ENCODE results near the gene AHSG.
"Not testable (repeated sequence)": the region's sequence is repeated elsewhere in the genome, so short reads cannot be mapped to it uniquely, and the experiment has no call there.

AHSG gene

DNA sequence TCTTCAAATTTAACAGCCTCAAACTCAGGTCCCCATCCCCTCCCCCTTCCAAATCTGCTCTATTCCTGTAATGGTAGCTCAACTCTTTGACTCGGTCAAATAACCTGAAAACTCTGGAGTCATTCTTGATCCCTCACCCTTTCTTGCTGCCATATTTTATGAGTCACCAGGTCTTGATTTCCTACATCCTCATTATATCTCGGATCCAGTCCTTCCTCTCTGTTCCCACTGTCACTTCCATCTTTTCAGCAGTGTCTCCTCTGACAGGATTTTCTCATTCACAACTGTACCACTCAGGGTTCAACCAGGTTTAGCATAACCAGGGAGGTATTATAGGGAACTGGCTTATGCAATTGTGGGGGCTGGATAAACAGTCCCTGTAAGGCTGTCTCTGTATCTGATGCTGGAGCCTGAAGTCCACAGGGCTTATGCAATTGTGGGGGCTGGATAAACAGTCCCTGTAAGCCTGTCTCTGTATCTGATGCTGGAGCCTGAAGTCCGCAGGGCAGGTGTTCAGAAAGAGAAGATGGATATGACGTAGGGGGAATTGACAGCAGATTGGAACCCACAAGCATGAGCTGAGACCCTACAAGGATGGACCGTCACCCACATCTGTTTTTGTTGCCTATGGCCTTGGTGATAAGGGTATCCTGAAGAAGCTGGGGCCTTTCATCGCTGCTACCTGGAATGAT, 18.2 kb downstream of the AHSG start:
- TF ChIP-seq, protein P1, sequence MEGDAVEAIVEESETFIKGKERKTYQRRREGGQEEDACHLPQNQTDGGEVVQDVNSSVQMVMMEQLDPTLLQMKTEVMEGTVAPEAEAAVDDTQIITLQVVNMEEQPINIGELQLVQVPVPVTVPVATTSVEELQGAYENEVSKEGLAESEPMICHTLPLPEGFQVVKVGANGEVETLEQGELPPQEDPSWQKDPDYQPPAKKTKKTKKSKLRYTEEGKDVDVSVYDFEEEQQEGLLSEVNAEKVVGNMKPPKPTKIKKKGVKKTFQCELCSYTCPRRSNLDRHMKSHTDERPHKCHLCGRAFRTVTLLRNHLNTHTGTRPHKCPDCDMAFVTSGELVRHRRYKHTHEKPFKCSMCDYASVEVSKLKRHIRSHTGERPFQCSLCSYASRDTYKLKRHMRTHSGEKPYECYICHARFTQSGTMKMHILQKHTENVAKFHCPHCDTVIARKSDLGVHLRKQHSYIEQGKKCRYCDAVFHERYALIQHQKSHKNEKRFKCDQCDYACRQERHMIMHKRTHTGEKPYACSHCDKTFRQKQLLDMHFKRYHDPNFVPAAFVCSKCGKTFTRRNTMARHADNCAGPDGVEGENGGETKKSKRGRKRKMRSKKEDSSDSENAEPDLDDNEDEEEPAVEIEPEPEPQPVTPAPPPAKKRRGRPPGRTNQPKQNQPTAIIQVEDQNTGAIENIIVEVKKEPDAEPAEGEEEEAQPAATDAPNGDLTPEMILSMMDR (conservative IDR thresholded peaks at IDR 0.05; ENCODE audit: control insufficient read depth, insufficient read depth, low read depth, low read length): no peak
- no peak overlapping the region for H3K4me3 ChIP-seq (ENCODE audit: control insufficient read depth, low read depth, low read length)
- no peak for DNase-seq (ENCODE audit: low read depth)

DNA sequence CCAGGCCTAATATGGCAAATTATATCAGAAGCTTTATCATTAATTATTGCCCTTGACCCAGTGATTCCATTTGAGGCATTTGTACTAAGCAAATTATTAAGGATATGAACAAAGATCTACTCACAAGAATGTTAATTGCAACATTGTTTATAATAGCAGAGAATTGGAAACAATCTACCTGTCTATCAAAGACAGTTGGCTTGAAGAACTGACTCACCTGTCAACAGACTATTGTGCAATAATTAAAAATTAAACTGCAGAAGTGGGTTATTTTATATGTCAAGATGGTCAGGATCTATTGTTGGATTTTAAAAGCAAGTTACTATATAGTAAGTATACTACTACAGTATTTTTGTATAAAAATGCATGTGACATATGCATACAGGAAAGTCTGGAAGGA, 20.6 kb downstream of the AHSG start:
- no peak overlapping the region for H3K4me3 ChIP-seq (ENCODE audit: control insufficient read depth, low read depth, low read length)
- no peak for DNase-seq (ENCODE audit: low read depth)
- TF ChIP-seq, protein P1 (conservative IDR thresholded peaks at IDR 0.05; ENCODE audit: control insufficient read depth, insufficient read depth, low read depth, low read length): no peak

DNA sequence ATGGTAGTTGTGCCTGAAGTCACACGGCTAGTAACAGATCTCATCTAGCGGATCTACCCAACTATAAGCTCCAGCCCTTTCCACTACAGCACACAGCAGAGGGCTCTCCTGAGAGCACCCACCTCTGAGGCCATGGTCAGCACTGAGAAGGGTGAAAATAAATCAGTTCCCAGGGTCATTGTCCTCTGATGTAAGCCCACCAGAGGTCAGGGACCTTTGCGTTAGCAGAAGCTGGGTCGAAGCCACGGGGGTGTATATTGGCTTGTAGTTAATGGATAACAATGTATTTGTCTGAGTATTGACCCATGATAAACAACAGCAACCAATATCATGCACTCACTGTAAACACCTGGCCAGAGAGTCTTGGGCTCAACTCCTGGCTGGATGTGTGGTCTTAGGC, 21.3 kb downstream of the AHSG start:
- not testable (repeated sequence) for DNase-seq (ENCODE audit: low read depth); H3K4me3 ChIP-seq (ENCODE audit: control insufficient read depth, low read depth, low read length)

DNA sequence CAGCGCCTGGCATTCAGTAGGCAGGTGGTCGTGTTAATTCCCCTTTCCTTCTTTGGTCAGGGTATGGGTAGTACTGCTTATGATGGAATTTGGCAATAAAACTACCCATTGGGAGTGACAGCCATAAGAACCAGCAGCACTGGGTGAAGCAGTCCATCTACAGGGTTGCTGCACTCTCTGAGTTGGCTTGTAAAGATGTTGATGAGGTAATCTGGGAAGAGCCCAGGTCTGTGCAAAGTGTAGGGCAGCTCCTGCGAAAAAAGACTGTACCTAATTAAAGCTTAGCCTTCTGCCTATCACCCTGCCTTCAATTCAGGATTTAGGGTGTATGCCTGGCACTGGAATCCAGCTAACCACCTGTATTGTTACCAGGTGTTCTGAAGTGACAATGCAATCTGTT, 22.7 kb downstream of the AHSG start:
- TF ChIP-seq, protein P1 (conservative IDR thresholded peaks at IDR 0.05; ENCODE audit: control insufficient read depth, insufficient read depth, low read depth, low read length): no peak
- no peak for DNase-seq (ENCODE audit: low read depth)
- H3K4me3 ChIP-seq (ENCODE audit: control insufficient read depth, low read depth, low read length): no peak overlapping the region

DNA sequence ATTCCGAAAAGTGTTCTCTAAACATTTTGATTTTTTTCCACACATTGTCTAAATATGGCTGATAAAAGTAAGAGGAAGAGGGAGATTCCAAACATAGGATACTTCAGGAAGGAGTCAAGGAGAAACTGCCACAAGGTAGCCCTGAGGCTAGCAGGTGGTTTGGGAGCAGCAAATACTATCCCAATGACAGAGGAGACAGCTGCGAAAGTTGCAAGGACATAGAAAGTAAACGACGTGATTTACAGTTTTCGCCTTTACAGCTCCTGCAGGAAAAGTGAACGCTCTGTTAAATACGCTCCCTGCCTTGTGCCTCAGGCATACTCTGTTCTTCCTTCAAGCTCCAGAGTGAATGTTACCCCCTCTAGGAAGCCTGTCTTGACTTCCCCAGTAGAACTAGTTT, 23.7 kb downstream of the AHSG start:
- TF ChIP-seq, protein P1 (conservative IDR thresholded peaks at IDR 0.05; ENCODE audit: control insufficient read depth, insufficient read depth, low read depth, low read length): no peak
- no peak for DNase-seq (ENCODE audit: low read depth)
- H3K4me3 ChIP-seq (ENCODE audit: control insufficient read depth, low read depth, low read length): no peak overlapping the region

DNA sequence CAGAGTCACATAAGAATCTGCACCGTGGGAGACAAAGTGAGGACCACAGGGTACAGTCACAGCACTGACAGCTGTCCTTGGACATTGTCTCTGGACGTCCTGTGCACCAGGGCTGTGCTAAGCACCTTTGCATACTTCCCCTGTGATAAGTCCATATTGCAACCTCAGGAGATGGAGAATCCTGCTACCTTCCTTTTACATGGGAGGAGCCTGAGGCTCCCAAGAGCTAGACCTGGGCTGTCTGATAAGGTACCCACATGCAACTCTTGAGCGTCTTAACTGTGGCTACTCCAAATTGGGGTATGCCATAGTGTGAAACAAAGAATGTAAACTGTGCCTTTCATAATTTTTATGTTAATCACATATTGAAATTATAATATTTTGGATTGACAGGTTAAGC, 24.8 kb downstream of the AHSG start:
- DNase-seq (ENCODE audit: low read depth): no peak
- TF ChIP-seq, protein P1 (conservative IDR thresholded peaks at IDR 0.05; ENCODE audit: control insufficient read depth, insufficient read depth, low read depth, low read length): no peak

DNA sequence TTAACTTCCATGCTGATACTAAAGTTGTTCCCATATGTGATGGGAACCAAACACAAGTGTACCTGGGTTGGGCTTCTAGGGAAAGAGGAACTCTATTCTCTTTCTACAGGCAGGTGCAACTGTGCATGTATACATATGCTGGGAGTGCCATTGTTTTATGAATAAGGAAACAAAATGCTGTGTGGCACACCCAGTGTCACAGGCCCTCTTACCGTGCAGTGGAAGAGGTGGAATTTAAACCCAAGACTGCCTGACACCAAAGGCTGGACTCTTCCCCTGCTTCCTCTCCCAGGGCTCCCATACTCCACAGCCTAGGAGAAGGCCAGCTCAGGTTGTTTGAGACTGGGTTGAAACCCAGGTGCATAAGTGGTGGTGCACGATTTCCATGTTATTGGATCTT, 25.4 kb downstream of the AHSG start:
- DNase-seq (ENCODE audit: low read depth): no peak
- H3K4me3 ChIP-seq (ENCODE audit: control insufficient read depth, low read depth, low read length): no peak overlapping the region
- TF ChIP-seq, protein P1 (conservative IDR thresholded peaks at IDR 0.05; ENCODE audit: control insufficient read depth, insufficient read depth, low read depth, low read length): no peak

More for the DNA sequence above, 24.8 kb downstream of the AHSG start:
- no peak overlapping the region for H3K4me3 ChIP-seq (ENCODE audit: control insufficient read depth, low read depth, low read length)

Measured in fibroblast of mammary gland (primary cell).